Uterus (tissue), 2 donors: ENCODE data around the gene ABCC8.

Source experiments
- CTCF ChIP-seq, 4 experiments: fragments of 200-600 bp in 2 of 4; fragments of 450-650 bp in 2 of 4; sonication (generic) in 2 of 4; IDR thresholded peaks; one replicate each; pipeline ENCODE4 v1.5.1; 2016 to 2019; ENCODE audit warnings: antibody characterized with exemption in 4 of 4, mild to moderate bottlenecking in 2 of 4, moderate library complexity in 1 of 4
- POLR2A ChIP-seq, 2 donors: fragments of 450-650 bp; IDR thresholded peaks; one replicate each; pipeline ENCODE4 v1.6.1; 2016; ENCODE audit warnings: antibody characterized with exemption in 2 of 2, mild to moderate bottlenecking in 1 of 2, moderate library complexity in 1 of 2

GRCh38 chr11:17368551-17368950, 108.1 kb downstream of the ABCC8 start:
- TF ChIP-seq POLR2A (IDR thresholded peaks at IDR 0.05) (no peak), CTCF (IDR thresholded peaks at IDR 0.05) (no peak)
